Fibroblast of skin of back (primary cell): Measurements from ENCODE around the gene TREML4.

Experiments
- DNase-seq: peaks from one replicate; pipeline ENCODE4 v3.0.0-alpha.2; 2013

Gene TREML4

DNA sequence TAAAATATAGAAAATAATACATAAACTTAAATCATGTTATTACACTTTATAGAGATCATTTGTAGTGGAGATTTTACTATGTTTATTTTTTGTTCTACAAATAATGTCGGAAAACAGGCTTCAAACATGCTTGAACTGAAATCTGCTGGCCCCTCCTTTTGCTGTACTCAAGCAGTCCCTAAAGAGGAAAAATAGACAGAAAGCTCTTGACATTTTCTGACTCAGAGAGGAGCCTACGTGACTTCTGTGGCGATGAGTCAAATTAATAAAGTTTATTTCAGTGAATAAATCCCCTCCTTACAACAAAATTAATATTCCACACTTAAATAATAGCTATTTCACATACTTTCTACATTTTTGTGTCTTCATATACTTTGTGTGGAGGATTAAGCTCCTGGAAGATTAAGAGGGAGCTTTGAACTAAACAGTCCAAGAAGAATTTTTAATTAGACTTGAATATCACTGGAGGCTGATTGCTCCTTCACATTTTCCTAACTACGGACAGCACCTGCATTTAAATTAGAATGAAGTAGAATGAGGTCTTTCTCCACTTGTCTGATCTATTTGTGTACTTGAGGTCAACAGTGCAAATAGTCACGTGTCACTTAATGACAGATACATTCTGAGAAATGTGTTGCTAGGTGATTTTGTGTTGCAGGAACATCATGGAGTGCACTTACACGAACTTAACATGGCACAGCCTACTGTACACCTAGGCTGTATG, 60.0 kb downstream of the TREML4 start:
- no peak for DNase-seq
